PFSK-1 (cell line): ENCODE data around the gene SIAH2.

Source experiments
- FOXP2 ChIP-seq: optimal IDR thresholded peaks from 2 replicates; pipeline ENCODE3; 2011; ENCODE audit warnings: borderline replicate concordance, control low read depth, inconsistent platforms; ENCODE audit not compliant: insufficient read depth; ENCODE audit errors: extremely low read length, extremely low read depth
- POLR2AphosphoS5 ChIP-seq: IDR thresholded peaks from 2 replicates; pipeline ENCODE4 v1.6.1; 2012; ENCODE audit warnings: low read depth, mild to moderate bottlenecking, control low read depth, low read length, moderate library complexity
- SIN3A ChIP-seq: IDR thresholded peaks from 2 replicates; pipeline ENCODE4 v1.6.1; 2012; ENCODE audit warnings: mild to moderate bottlenecking, low read length, moderate library complexity, borderline replicate concordance; ENCODE audit not compliant: insufficient read depth
- TAF1 ChIP-seq: IDR thresholded peaks from 2 replicates; pipeline ENCODE4 v1.6.1; 2012; ENCODE audit warnings: low read length, control low read depth, borderline replicate concordance; ENCODE audit not compliant: insufficient read depth
- TF ChIP-seq, protein P1 (sequence below), 2 experiments: IDR thresholded peaks; 2 replicates each; pipeline versions ENCODE4 v1.6.1 to v1.8.0; 2011 to 2012; ENCODE audit warnings: low read depth in 2 of 2, low read length in 2 of 2, control low read depth in 1 of 2, inconsistent platforms in 1 of 2, mild to moderate bottlenecking in 1 of 2, moderate library complexity in 1 of 2; ENCODE audit not compliant: insufficient read depth in 1 of 2

DNA sequence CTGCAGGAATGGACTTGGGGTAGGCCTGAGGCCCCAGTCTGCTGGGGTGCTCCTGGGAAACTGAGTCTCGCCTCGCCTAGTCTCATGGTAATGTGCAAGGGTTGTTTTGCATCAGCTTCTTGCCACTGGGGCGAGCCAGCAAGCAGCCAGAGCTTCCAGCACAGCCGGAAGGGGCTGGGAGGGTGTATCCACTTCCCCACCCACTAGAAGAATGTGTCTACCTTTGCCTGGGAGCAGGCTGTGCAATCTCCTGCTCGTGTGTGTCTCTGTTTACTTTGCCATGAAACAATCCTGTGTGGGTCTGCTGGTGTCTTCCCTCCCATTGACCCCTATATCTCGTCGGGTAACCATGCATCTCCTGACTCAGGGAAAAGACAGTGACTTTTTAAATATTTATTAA is 37.4 kb downstream of the SIAH2 start:
- TF ChIP-seq, protein P1, sequence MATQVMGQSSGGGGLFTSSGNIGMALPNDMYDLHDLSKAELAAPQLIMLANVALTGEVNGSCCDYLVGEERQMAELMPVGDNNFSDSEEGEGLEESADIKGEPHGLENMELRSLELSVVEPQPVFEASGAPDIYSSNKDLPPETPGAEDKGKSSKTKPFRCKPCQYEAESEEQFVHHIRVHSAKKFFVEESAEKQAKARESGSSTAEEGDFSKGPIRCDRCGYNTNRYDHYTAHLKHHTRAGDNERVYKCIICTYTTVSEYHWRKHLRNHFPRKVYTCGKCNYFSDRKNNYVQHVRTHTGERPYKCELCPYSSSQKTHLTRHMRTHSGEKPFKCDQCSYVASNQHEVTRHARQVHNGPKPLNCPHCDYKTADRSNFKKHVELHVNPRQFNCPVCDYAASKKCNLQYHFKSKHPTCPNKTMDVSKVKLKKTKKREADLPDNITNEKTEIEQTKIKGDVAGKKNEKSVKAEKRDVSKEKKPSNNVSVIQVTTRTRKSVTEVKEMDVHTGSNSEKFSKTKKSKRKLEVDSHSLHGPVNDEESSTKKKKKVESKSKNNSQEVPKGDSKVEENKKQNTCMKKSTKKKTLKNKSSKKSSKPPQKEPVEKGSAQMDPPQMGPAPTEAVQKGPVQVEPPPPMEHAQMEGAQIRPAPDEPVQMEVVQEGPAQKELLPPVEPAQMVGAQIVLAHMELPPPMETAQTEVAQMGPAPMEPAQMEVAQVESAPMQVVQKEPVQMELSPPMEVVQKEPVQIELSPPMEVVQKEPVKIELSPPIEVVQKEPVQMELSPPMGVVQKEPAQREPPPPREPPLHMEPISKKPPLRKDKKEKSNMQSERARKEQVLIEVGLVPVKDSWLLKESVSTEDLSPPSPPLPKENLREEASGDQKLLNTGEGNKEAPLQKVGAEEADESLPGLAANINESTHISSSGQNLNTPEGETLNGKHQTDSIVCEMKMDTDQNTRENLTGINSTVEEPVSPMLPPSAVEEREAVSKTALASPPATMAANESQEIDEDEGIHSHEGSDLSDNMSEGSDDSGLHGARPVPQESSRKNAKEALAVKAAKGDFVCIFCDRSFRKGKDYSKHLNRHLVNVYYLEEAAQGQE (IDR thresholded peaks at IDR 0.05; ENCODE audit: insufficient read depth in 1 of 2, low read depth in 2 of 2, low read length in 2 of 2): no peak
- no peak for TF ChIP-seq POLR2AphosphoS5
- TF ChIP-seq TAF1: no peak
- no peak for TF ChIP-seq SIN3A
- no peak for TF ChIP-seq FOXP2
